Coronary artery (tissue), 2 donors: Measurements from ENCODE around the gene IARS1.

ENCODE experiments used
- DNase-seq: peaks from one replicate; pipeline ENCODE4 v3.0.0-alpha.2; 2017; ENCODE audit warnings: low spot score
- H3K27ac ChIP-seq, 2 donors: fragments of 200-600 bp; sonication (generic); one replicate each; pipeline ENCODE4 v1.5.1; 2016 to 2019
- H3K4me3 ChIP-seq: fragments of 200-600 bp; sonication (generic); 2 replicates; pipeline ENCODE4 v1.5.1; 2016; ENCODE audit warnings: mild to moderate bottlenecking, moderate library complexity
- TF ChIP-seq, protein P1 (sequence below): fragments of 200-600 bp; sonication (generic); IDR thresholded peaks from one replicate; pipeline ENCODE4 v1.5.1; 2019; ENCODE audit warnings: antibody characterized with exemption

The IARS1 gene

DNA sequence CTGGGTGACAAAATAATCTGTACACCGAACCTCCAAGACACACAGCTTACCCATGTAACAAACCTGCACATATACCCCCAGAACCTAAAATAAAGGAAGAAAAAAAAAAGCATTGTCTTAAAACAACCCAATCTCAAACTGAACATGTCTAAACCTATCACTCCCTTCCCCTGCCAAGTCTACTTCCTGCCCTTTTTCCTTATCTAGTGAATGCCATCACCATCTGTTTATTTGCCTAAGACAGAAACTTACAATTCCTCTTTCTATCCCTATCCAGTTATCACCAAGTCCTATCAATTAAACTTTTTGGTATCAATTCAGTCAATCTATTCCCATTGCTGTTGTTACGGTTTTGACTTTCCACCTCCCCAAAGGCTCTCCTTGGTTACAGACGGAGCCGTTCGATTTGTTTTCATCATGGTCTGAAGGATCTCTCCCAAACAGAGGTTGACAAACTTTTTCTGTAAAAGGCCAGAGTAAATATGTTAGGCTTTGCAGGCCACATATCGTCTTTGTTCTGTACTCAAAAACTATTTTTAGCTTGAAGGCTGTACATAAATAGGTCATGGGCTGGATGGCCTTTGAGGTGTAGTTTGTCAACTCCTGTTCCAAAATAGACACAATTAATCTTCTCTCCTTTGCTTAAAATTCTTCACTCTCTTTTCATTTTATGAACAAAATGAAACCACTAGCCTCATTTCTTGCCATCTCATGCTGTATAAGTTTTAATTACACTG is 19.6 kb upstream of the IARS1 start:
- Histone ChIP-seq H3K4me3 (no peak overlapping the region), H3K27ac (no peak overlapping the region)
- TF ChIP-seq, protein P1, sequence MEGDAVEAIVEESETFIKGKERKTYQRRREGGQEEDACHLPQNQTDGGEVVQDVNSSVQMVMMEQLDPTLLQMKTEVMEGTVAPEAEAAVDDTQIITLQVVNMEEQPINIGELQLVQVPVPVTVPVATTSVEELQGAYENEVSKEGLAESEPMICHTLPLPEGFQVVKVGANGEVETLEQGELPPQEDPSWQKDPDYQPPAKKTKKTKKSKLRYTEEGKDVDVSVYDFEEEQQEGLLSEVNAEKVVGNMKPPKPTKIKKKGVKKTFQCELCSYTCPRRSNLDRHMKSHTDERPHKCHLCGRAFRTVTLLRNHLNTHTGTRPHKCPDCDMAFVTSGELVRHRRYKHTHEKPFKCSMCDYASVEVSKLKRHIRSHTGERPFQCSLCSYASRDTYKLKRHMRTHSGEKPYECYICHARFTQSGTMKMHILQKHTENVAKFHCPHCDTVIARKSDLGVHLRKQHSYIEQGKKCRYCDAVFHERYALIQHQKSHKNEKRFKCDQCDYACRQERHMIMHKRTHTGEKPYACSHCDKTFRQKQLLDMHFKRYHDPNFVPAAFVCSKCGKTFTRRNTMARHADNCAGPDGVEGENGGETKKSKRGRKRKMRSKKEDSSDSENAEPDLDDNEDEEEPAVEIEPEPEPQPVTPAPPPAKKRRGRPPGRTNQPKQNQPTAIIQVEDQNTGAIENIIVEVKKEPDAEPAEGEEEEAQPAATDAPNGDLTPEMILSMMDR = no peak
- DNase-seq = no peak

DNA sequence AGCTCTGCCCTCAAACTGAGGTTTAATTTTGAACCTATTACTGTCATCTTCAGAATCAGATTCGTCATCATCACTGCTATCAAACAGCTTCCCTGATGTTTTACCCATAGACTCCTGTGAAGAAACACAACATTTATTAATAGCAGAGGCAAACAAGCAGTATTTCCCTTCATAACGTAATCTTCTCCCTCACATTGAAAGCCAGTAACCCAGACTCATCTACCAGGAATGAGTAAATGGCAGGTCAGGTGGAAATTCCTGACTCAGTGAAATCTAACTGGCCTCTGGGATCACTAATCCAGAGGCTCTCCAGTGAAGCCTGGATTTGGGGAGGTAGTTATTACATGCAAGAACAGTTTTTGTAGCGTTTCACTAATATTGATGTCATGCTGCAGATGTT is 17.1 kb upstream of the IARS1 start:
- no peak overlapping the region for H3K4me3 ChIP-seq
- H3K27ac ChIP-seq = no peak overlapping the region
- TF ChIP-seq, protein P1 = no peak
- no peak for DNase-seq

DNA sequence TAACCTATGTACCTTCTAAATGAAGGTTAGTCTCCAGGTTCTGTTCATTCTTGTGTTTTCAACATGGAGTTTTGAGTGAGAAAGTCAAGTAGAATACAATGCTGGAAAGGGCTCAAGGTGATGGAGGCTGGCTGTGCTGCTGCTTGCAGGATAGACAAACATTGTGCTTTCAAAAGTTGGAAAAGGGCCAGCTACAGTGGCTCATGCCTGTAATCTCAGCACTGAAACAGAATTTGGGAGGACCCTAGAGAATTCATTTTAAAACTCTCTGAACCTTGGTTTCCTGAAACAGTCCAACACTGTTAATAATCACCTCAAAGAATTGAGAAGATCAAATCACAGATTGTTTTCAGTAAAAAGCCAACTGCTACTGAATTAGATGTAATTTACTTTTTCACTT is 15.4 kb upstream of the IARS1 start:
- Histone ChIP-seq H3K27ac (no peak overlapping the region), H3K4me3 (no peak overlapping the region)
- TF ChIP-seq, protein P1 = no peak
- no peak for DNase-seq

DNA sequence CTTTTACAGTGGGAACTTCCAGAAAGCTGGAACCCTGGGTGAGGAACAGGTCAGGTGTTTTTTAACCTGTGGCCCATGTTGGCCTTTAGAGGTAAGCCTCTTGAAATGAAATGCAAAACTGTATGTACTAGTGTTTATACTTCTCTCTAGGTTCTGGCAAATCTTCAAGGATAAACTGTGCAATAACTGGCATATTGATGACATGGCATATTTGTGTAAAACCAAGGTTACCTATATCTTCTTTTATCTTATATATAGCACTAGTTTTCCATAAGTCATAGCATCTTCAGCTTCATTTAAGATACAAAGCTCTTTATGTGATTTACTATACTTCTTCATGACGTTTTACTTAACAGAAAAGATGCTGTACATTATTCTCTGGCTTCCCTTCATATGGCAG is 7.4 kb upstream of the IARS1 start:
- no peak overlapping the region for H3K27ac ChIP-seq
- H3K4me3 ChIP-seq = no peak overlapping the region
- no peak for DNase-seq
- TF ChIP-seq, protein P1 = no peak

DNA sequence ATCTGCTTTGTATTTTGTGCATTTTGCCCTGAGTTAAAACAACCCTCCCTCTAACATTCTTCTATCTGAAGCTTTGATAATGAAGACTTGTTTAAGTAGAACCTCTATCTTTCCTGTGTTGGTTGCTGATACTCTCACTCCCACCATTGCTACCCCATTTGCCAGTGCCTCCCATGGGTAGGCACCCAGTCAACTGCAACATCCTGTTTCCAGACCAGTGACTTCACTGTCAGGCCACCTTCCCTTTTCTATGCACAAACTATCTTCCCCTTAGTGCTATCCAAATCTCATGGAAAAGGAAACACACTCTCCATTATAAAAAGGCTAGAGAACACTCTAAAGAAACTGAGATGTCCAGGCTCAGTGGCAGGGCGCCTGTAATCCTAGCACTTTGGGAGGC is 5.6 kb upstream of the IARS1 start:
- H3K27ac ChIP-seq = no peak overlapping the region
- H3K4me3 ChIP-seq = no peak overlapping the region
- DNase-seq = no peak
- TF ChIP-seq, protein P1 = no peak

DNA sequence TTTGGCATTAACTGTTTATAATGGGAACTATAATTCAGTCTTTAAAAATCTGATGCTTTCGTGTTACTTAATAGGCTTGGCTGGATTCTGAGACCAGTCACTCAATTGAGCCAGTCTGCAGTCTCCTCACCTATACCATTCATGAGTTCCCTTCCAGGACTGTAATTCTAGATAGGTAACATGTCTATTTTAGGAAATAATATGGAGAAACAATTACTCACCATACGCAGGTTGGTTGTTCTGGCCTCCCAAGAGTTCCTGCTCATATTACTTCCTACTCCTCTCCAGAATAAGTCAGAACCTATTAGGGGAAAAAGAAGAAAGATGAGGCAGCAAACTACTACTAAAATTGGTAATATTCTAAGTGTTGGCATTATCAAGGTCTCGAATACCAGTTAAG is 4.5 kb upstream of the IARS1 start:
- TF ChIP-seq, protein P1 = no peak
- no peak overlapping the region for H3K27ac ChIP-seq
- DNase-seq = no peak
- no peak overlapping the region for H3K4me3 ChIP-seq

DNA sequence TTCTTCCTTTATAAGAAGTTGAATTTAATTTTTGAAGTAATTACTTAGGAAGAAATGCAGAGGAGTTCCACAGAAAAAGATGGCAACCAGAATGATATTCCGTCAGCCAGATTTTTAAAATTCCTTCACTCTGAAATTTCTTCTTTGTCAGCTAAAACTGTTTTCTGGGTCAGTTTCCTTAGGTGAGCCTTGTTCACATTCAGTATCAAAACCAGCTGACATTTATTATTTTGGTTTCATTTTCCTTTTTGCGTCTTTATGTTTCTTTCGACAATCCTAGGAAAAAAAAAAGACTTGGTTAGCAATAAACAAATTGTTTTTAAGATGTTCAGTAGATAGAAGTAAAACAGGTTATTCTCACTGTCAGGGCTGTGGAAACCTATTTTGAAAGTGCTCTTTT is 4.1 kb upstream of the IARS1 start:
- DNase-seq = no peak
- Histone ChIP-seq H3K4me3 (no peak overlapping the region), H3K27ac (no peak overlapping the region)
- TF ChIP-seq, protein P1 = no peak
